Measurements from ENCODE around the gene AXIN1.

AXIN1 gene

DNA sequence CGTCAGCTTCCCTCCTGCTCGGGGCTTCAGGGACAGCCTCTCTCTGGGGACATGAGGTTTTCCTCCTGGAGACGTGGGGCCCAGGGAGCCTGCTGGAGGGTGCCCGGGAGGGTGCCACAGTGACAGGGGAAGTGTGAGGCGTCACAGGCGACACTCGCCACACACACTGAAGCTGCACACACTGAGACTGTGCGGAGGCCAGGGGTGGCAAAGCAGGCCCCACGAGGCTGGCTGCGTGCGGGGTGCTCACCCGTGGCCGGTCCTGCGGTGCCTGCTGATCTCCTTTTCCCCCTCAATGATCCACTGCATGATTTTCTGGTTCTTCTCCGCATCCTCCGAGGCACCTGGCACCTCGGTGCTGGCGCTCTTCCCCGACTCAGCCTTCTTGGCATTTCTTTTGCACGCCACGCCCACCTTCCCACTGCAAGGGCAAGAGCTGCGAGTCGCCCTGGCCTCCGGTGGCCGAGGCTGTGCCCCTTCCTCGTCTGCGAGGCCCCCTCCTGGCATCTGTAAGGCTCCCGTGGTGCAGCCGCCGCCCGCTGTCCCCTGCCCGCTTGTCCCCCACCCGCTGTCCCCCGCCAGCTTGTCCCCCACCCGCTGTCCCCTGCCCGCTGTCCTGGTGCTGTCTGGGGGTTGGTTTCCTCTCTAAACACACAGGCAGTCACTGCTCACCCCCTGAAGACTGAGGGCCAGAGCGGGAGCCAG, 55.6 kb downstream of the AXIN1 start:
- no peak for DNase-seq

DNA sequence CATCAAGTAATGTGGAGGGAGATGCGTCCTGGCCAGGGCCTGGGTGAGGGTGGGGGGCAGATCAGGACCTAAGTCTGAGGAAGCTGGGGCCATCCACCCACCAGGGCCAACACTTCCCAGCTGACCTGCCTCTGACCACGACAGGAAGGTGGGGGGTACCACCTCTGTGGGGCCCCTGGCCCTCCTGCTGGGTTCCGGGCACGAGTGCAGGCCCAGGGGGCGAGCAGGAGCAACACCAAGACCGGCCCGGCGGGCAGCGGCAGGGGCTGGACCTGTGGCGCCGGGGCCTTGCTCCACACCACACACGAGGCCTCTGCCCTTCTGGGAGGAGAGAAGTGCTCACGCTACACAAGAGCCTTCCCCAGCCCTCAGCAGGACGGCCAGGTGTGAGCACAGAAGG, 56.2 kb downstream of the AXIN1 start:
- DNase-seq, result no peak

DNA sequence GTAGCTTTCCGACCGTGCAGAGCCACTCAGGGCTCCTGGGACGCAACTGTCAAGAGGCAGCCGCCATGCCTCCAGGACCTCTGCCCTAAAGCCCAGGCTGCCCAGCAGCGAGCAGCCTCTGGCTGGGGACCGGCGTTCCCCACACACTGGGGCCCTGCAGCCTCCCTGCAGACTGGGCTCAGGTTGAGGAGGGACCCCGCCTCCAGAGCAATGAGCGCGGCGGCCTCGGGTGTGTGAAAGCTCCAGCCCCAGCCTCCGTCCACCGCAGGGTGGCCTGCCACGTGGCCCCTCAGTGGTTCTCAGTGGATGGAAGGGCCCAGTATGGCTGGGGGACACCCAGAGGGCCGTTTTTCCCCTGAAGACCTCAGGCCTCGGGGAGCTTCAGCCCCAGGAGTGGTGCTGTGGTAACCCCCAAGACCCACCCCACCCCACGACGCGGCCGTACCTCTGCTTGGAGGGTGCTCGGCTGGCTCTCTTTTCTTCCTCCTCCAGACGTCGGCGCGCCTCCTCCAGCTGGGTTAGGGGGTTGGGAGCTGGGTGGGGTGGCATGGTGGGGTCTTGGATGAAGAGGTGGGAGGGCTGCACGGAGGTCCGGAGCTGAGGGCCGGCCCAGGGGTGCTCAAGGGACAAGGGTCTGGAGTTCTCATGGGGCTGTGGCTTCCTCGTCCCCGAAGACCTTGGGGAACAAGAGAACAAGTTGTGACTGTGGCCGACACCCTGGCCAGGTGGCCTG, 59.3 kb downstream of the AXIN1 start:
- DNase-seq, result no peak

DNA sequence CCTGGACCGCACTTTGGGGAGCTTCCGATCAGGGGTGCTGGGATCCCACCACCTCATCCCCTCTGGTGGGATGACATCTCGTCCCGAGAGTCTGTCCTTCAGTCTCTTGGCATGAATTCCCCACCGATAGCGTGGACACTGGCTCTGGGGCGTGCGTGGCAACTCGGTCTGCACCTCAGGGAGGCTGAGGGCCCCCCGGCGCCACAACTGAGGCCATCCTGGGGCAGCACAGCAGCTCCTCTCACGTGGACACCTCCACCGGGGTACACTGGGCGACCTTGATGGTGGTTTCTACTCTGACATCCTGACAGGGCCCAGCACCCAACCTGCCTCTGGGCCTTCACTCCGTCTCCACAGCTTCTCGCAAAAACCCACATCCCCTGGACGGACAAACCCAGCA, 61.0 kb downstream of the AXIN1 start:
- no peak for DNase-seq

DNA sequence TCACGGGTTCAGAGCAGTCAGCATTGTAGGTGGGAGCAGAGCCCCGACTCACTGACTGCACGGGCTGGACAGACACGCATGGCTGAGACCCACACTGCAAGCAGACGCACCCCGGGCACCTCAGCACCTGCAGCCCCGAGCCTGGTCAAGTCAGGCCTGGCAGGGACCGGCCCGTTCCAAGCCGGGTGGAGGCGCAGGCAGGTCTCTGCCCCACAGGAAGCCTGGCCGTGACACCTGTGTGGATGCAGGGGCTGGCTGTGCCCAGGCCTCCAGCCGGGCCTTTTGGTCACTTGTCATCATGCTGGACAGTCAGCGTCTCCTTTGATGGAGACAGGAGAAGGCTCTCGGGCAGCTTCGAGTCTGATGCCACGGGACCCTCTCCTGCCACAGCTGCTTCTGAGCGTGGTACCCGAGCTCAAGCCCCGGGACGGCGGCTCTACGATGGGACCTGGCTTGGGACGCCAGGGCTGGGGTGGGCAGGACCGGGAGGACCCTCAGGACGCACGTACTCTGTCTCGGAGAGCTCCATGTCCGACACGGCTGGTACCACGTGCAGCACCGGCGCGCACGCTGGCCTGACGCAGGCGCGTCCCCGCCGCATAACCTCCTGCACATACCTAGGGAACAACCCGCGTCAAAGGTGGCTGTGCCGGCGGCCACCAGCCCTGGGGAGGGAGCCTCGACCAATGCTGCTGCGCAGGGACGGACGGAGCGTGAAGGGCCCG, 61.7 kb downstream of the AXIN1 start:
- no peak for DNase-seq

DNA sequence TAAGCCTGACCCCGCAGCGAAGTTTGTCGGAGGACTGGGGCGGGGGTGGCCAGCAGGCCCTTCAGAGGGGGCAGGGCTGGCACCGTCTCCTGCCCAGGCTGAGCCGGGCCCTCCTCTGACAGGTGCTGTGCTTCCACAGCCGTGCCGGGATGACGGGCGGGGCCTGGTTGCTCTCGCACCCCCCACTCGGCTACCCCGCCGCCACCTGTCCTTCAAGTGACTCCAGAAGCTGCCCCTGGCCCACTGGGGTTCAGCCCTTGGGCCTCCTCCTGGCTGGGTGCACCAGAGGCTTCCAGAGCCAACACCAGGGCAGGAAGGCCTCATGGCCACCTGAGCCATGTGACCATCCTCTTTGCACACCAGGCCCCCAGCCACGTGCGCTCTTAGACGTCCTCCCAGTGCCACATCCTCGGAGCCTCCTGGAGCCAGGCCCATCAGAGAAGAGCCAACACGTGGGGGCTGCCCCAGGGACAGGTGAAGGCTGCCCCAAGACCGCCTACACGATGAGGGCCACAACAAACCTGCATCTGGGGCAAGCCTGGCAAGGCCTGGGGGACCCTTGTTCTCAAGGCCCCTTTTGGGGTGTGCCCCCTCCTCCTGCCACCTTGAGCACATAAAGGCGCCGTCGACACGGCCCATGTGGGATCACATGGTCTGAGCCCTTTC, 62.4 kb downstream of the AXIN1 start:
- no peak for DNase-seq

DNA sequence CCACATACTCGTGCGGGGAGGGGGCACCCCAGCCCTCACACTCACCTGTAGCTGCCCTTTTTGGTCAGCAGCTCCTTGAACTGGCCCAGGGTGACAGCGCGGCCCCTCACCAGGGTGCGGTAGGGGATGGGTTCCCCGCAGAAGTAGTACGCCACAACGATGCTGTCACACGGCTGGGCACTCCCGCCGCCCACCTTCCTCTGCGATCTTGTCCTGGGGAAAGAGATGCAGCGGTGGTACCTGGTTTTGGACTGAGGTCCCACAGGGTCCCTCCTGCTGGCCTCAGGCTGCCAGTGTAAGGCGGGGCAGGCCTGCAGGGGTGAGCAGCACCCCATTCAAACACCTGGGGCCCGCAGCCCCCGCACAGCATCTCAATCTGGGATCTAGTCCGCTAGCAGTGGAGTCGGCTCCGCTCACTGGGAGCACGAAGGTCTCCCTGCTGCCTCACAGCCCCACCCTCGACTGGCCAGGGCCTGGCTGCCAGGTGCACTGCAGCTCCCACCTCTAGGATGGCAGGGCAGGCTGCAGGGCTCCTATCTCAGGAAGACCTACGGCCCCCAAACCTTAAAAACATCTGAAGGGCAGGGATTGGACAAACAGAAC, 63.0 kb downstream of the AXIN1 start:
- DNase-seq, result no peak

DNA sequence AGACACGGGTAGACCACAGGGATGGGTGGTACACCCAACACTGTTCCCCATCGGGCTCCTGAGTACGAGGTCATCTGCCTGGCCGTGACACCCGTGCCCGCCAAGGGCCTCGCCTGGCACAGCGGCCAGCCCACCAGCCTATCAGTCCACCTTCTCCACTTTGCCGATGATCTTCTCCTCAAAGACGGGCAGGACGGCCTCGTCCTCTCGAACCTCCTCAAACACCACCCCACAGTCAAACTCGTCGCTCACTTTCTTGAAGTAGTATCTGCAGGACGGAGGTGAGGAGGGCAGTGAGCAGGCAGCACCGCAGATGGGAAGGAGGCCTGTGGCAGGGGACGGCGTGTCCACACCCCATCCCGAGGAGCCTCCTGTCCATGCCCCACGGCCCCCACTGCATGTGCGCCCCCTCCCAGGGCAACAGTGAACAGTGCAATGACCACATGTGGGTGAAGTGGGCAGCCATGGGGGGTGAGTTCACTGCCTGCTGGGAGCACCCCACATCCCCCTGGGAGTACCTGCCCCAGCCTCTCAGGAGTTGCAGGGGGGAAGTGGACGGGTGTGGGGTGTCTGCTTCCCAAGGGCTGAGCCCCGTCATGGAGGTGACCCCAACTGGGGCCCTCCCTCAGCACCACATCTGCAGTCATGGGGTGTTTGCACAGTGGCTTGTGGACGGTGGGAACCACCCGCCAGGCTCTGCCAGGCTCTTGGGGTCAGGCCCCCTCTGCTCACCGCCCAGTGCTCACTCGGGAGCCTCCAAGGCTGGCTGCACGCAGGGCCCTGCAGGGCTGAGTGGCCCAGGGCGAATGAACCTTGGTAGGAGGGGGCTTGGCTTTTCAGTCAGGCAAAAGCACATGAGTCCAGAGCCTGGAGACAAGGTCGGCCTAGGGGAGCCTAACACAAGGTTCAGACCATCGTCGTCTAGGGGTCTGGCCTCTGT, 64.3 kb downstream of the AXIN1 start:
- no peak for DNase-seq

DNA sequence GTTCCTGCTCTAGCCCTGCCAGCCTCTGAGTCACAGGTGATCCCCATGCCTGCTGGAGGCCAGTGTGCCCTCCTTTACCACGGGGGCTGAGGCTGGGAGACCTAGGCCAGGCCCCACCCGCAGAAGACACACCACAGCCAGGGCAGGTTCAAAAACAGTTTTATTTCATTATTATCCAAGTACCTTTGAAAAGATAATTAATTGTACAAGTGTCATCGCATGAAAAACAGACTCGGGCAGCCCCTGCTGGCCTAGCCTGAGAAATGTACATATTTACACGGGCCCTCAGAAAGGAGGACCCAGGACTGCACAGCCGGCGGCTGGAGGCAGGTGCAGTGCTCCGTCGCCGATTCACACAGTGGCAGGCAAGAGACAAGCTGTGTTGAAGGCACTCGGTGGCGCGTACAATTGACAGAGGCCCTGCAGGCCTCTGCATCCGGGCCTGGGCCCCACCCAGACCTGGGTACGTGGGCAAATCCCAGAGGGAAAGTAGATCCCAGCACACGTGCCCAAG, 65.2 kb downstream of the AXIN1 start:
- no peak for DNase-seq

DNA sequence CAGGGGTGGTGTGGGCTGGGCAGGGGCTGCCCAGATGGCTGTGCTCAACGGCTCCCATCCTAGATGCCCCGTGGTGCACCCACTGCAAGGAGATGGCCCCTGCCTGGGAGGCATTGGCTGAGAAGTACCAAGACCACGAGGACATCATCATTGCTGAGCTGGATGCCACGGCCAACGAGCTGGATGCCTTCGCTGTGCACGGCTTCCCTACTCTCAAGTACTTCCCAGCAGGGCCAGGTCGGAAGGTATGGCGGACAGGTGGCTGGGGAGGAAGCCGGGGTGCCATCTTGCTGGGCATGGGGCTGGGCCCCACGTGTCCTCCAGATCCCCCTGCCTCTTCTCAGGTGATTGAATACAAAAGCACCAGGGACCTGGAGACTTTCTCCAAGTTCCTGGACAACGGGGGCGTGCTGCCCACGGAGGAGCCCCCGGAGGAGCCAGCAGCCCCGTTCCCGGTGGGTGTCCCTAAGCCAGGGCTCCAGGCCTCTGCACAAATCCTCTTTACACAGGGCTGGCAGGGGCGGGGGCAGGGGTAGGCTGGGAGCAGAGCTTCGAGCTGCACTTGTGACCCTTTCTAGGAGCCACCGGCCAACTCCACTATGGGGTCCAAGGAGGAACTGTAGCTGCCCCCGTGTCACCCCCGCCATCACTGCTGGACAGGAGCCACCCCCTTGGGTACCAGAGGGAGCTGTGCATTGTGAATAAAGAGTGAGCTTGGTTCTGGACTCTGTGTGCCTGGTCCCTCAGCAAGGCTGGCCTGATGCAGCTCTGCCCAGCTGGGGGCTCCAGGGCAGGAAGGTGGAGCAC, 65.8 kb downstream of the AXIN1 start:
- DNase-seq, result no peak

DNA sequence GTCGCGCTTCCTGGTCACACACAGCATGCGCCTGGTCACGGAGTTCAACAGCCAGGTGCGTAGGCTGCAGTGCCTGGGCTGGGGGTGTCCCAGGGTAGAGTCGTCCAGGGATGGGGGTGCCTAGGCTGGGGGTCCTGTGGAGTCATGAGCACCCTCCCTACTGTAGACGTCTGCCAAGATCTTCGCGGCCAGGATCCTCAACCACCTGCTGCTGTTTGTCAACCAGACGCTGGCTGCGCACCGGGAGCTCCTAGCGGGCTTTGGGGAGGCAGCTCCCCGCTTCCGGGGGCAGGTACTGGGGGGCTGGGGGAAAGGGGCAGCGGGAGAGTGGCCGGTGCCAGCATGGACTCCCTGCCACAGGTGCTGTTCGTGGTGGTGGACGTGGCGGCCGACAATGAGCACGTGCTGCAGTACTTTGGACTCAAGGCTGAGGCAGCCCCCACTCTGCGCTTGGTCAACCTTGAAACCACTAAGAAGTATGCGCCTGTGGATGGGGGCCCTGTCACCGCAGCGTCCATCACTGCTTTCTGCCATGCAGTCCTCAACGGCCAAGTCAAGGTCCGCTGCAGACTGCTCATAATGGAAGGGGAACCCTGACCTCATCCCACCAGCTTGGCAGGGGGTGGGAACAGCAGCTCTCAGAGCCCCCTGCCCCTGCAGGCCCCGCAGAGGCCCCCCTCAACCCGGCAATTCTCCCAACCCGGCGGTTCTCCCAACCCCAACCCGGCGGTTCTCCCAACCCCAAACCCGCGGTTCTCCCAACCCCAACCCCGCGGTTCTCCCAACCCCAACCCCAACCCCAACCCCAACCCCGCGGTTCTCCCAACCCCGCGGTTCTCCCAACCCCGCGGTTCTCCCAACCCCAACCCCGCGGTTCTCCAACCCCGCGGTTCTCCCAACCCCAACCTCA, 67.1 kb downstream of the AXIN1 start:
- DNase-seq, result no peak

DNA sequence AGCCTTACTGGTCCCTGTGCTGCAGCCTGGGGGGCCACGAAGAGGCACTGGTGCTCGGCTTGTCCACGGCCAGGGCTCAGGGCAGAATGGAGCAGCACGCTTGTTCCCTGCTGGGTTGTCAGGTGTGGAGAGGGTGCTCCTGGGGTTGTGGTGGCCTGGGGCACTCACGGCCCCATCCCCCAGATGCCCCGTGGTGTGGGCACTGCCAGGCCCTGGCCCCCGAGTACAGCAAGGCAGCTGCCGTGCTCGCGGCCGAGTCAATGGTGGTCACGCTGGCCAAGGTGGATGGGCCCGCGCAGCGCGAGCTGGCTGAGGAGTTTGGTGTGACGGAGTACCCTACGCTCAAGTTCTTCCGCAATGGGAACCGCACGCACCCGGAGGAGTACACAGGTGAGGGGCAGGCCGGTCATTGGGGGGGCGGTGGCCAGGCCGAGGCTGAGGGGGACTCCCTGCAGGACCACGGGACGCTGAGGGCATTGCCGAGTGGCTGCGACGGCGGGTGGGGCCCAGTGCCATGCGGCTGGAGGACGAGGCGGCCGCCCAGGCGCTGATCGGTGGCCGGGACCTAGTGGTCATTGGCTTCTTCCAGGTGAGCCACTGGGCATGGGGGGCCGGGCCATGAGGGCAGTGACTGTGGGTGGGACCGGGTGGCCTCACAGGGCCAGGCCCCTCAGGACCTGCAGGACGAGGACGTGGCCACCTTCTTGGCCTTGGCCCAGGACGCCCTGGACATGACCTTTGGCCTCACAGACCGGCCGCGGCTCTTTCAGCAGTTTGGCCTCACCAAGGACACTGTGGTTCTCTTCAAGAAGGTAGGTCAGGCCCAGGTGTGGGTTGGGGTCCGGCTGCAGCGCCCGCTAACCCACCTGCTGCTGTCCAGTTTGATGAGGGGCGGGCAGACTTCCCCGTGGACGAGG, 68.1 kb downstream of the AXIN1 start:
- DNase-seq, result no peak

DNA sequence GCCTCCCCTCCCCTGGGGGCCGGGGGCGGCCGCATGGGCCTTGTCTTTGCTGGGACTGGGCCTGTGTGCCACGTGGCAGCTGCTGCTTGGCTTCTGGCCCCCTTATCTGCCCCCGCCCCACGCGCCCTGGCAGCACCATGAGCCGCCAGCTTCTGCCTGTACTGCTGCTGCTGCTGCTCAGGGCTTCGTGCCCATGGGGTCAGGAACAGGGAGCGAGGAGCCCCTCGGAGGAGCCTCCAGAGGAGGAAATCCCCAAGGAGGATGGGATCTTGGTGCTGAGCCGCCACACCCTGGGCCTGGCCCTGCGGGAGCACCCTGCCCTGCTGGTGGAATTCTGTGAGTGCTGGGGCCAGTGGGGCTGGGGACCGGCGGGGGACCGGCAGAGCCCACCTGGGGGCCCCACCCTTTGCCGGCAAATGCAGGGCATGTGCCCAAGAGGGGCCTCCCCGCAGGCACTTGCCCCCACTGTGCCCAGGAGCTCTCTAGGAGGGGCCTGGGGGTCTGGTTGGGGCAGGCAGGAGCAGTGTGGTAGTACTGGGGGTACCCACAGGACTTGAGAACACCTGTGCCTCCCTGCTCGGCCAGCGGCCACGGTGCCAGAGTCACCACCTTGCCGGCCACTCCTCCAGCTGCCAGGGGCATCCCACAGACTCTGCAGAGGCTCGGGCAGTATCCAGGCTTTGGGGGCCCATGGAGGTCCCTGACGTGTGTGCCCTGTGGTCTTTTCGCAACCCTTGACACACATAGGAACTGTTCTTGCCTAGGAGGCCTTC, 69.3 kb downstream of the AXIN1 start, which contains the start of gene PDIA2:
PDIA2 (plus strand) TSS at position 132 of the 773 bp plus-strand sequence; CDS start at position 138, 6 bp downstream.
- DNase-seq, result no peak

DNA sequence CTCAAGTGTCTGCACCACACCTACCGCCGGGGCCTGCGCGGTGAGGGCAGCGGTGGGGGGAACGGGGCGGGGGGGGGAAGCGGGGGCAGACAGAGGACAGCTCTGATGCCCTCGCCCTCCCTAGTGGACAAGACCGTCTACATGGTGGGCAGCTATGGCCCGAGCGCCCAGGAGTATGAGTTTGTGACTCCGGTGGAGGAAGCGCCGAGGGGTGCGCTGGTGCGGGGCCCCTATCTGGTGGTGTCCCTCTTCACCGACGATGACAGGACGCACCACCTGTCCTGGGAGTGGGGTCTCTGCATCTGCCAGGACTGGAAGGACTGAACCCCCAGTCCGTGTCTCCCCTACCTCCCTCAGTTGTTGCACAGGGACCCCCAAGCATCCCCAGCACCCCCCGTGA, 70.0 kb downstream of the AXIN1 start:
- no peak for DNase-seq

DNA sequence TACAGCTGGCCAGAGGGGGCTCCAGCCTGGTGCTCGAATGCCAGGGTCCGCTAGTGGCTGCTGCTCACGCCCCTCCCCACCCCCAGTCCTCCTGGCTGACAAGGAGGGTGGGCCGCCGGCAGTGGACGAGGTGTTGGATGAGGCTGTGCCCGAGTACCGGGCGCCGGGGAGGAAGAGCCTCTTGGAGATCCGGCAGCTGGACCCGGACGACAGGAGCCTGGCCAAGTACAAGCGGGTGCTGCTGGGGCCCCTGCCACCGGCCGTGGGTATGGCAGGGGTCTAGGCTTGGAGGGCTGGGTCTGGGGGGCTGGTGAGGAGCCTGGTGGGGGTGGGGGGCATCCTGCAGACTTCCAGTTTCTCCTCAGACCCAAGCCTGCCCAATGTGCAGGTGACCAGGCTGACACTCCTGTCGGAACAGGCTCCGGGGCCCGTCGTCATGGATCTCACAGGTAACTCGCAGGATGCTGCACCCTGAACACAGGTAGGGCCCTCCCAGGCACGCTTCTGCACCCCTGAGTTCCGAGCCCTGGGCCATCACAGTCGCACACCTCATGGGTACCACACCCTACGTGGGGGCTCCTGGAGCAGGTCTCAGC, 70.8 kb downstream of the AXIN1 start:
- DNase-seq, result no peak

DNA sequence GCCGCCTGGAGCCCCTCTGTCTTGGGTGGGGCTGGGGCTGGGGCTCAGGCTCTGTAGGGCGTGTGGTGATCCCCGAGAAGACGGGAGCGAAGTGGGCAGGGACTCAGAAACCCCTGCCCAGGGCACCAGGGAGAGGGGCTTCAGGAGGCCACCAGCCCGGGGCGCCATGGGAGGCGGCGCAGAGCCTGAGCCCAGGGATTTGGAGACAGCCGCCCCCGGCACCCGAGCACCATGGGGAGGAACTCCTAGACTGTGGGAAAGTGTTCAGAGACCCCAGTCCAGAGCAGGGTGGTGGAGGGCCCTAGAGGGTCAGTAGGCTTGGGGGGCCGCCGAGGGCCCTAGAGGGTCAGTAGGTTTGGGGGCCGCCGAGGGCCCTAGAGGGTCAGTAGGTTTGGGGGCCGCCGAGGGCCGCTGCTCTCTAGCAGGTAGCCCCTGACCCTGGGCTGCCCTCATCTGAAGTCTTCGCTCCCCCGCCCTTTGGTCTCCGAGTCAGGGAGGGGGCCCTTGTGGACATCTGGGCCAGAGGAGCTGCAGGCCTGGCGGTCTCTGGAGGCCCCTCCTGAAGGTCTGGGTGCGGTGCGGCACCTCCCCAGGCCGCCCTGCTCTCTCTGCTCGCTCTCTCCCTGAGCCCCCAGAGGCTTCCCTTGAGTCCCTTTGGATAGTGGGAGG, 71.4 kb downstream of the AXIN1 start:
- no peak for DNase-seq

DNA sequence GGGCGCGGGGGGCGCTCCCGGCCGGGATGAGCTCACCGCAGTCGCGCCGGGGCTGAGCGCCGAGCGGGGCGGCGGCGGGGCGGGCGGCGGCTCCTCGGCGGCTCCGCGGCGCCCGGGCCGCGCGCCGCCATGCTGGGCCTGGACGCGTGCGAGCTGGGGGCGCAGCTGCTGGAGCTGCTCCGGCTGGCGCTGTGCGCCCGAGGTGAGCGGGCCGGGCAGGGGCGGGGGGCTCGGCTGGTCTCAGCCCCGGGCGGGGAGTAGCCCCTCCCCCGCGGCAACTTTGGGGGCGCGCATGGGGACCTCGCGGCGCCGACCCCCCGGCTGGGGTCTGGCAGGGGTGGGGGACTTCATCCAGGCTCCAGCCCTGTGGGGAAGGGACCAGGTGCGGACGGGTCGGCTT, 72.0 kb downstream of the AXIN1 start, which contains the start of gene ARHGDIG:
ARHGDIG (plus strand) TSS at position 40 of the 400 bp plus-strand sequence; CDS start at position 130, 90 bp downstream.
- DNase-seq, result no peak
